ENCODE measurements around the gene PTPRG. TPM values are rescaled to one million over a fixed set of nuclear protein-coding genes. Genes with fewer than 3 reads are reported as not detected.

The PTPRG gene
- total and polyA plus RNA-seq, 2 of the 13 experiments (the other 11 are each of a cell fraction or from before 2014, with no cell fraction given) = 8.0 to 25.3 TPM

- in situ Hi-C loops (cut with HindIII; ENCODE audit: extremely low pct_ligation_motif_present, low pct_unique_long_range_greater_than_20kb) (no loop called here), intact Hi-C loops (cut with micrococcal nuclease; ENCODE audit: unreplicated experiment) (no loop called here)
- peaks cover 30% of the 10 kb centered on the region for H3K79me2 ChIP-seq (ENCODE audit: insufficient read depth, low read length)
- no TSS peak for BruUV-seq (replicated peaks)
- WGBS (ENCODE audit: low lambda C conversion rate) = 95% methylated on average over 7 of the region's 7 CpGs
- peaks cover 8% of the 10 kb centered on the region for H3K9me3 ChIP-seq (ENCODE audit: low read length)
- peaks cover 28% of the 10 kb centered on the region for H3K4me1 ChIP-seq (ENCODE audit: insufficient read depth, low read length)
- DNase-seq (ENCODE audit: low spot score) (no peak), FAIRE-seq (no peak), ATAC-seq (no peak)
- no peaks in the 10 kb centered on the region for H4K20me1 ChIP-seq (ENCODE audit: insufficient read depth, low read length)
- no peak overlapping the region for H3K4me2 ChIP-seq (ENCODE audit: low read depth, low read length)
- H2AFZ ChIP-seq (ENCODE audit: low read length) = no peak overlapping the region
- no peaks in the 10 kb centered on the region for H3K36me3 ChIP-seq (replicated peaks in 1 of 2; ENCODE audit: control insufficient read depth in 1 of 2, insufficient read depth in 2 of 2, low read length in 2 of 2)
- ChIA-PET CTCF (ENCODE audit: low intra/inter-chr PET ratio, low total read pairs) (no interaction called here), POLR2A (no interaction called here)
- no peak for TF ChIP-seq NFE2L2 (IDR thresholded peaks at IDR 0.05; ENCODE audit: low read length)
- H3K9ac ChIP-seq (ENCODE audit: insufficient read depth, low read depth, low read length) = no peak overlapping the region
- no peak overlapping the region for H3K4me3 ChIP-seq (replicated peaks in 1 of 3; ENCODE audit: insufficient read depth in 1 of 3, low read depth in 2 of 3, low read length in 3 of 3)
- no peaks in the 10 kb centered on the region for H3K27me3 ChIP-seq (ENCODE audit: control insufficient read depth in 1 of 2, insufficient read depth in 2 of 2, low read length in 2 of 2)
- no peak overlapping the region for H3K27ac ChIP-seq (ENCODE audit: extremely low read length, insufficient read depth, low read length)
Measured at GRCh38 chr3:61646851-61647525, 85.6 kb downstream of the PTPRG start.

DNA sequence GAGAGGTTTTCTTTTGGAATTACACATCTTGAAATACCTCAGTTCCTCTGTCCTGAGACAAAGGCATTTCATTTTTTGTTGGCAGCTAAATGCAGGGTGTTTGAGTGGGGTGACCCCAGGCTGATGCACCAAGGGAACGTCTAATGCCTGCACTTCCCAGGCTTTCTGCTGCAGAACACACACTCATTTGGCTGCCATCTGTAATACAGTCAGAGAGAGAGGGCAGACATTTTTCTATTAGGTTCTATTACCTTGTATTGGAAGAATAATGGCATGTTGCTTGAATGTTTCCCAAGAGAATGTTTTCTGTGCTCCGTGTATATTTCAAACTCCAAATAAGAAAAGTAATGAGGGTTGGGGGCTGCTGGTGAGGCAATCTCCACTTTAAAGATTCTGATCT lies 87.1 kb downstream of the PTPRG start:
- Histone ChIP-seq H4K20me1 (ENCODE audit: insufficient read depth, low read length) (no peaks in the 10 kb centered on the region), H2AFZ (ENCODE audit: low read length) (no peak overlapping the region), H3K27ac (ENCODE audit: extremely low read length, insufficient read depth, low read length) (no peak overlapping the region), H3K9me3 (ENCODE audit: low read length) (peaks cover 8% of the 10 kb centered on the region), H3K27me3 (ENCODE audit: control insufficient read depth in 1 of 2, insufficient read depth in 2 of 2, low read length in 2 of 2) (no peaks in the 10 kb centered on the region), H3K9ac (ENCODE audit: insufficient read depth, low read depth, low read length) (no peak overlapping the region), H3K79me2 (ENCODE audit: insufficient read depth, low read length) (peaks cover 28% of the 10 kb centered on the region), H3K4me3 (replicated peaks in 1 of 3; ENCODE audit: insufficient read depth in 1 of 3, low read depth in 2 of 3, low read length in 3 of 3) (no peak overlapping the region), H3K4me2 (ENCODE audit: low read depth, low read length) (no peak overlapping the region), H3K36me3 (replicated peaks in 1 of 2; ENCODE audit: control insufficient read depth in 1 of 2, insufficient read depth in 2 of 2, low read length in 2 of 2) (no peaks in the 10 kb centered on the region), H3K4me1 (ENCODE audit: insufficient read depth, low read length) (peaks cover 18% of the 10 kb centered on the region)
- in situ Hi-C loops (cut with HindIII; ENCODE audit: extremely low pct_ligation_motif_present, low pct_unique_long_range_greater_than_20kb) = no loop called here
- no TSS peak for BruUV-seq (replicated peaks)
- no peak for ATAC-seq
- no peak for DNase-seq (ENCODE audit: low spot score)
- WGBS (ENCODE audit: low lambda C conversion rate) = 86% methylated on average over 2 of the region's 2 CpGs
- intact Hi-C loops (cut with micrococcal nuclease; ENCODE audit: unreplicated experiment) = no loop called here
- FAIRE-seq = no peak
- ChIA-PET POLR2A (no interaction called here), CTCF (ENCODE audit: low intra/inter-chr PET ratio, low total read pairs) (no interaction called here)
- TF ChIP-seq EHMT2 (IDR thresholded peaks at IDR 0.05; ENCODE audit: borderline replicate concordance, low read depth, low read length) (no peak), TRIM22 (IDR thresholded peaks at IDR 0.05) (no peak), PAF1 (CRISPR knock-in tag; IDR thresholded peaks at IDR 0.05) (no peak), ZNF496 (CRISPR knock-in tag; IDR thresholded peaks at IDR 0.05; ENCODE audit: insufficient replicate concordance) (no peak), ATF5 (CRISPR knock-in tag; IDR thresholded peaks at IDR 0.05; ENCODE audit: low read depth) (no peak), CREB1 (IDR thresholded peaks at IDR 0.05) (no peak), CREB1 (CRISPR knock-in tag; IDR thresholded peaks at IDR 0.05) (no peak), ARID5B (CRISPR knock-in tag; IDR thresholded peaks at IDR 0.05) (no peak), FOXO1 (CRISPR knock-in tag; IDR thresholded peaks at IDR 0.05) (no peak)
- TF ChIP-seq, protein P1, sequence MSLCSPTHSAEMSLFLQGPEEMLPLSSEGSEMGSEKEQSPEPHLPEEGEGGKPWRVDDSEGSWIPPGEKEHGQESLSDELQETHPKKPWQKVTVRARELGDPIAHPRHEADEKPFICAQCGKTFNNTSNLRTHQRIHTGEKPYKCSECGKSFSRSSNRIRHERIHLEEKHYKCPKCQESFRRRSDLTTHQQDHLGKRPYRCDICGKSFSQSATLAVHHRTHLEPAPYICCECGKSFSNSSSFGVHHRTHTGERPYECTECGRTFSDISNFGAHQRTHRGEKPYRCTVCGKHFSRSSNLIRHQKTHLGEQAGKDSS (CRISPR knock-in tag; IDR thresholded peaks at IDR 0.05; ENCODE audit: borderline replicate concordance, low read depth) = no peak

Data from HepG2 (cell line).